ENCODE results near the gene PRAF2. TPM values are rescaled to one million over a fixed set of nuclear protein-coding genes. Genes with fewer than 3 reads are reported as not detected.
A peak's percentile ranks its signal among the peaks of the same experiment; 100 is the strongest.

The PRAF2 gene
- total RNA-seq, 1 donor from 2014 or later: 17.3 TPM

DNA sequence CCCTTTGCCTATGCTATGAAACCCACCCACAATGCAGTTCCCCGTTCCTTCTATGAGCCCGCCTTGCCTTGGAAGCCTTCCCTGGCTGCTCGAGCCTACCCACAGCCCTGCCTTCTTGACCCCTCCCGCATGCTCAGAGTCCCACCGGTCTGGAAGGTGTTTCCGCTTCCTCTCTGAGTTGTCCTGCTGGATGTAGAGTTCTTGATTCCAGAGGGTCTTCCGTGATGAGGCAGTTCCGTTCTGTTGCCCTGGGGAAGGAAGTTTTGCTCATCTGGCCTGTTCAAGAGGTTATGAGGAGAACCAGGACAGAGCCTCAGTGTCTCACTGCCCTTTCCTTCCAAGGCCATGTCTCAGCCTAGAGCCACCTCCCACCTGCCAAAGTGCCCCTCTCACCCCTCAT, 42.3 kb upstream of the PRAF2 start:
- H3K36me3 ChIP-seq: peaks cover 42% of the 10 kb centered on the region
- TF ChIP-seq, protein P1, sequence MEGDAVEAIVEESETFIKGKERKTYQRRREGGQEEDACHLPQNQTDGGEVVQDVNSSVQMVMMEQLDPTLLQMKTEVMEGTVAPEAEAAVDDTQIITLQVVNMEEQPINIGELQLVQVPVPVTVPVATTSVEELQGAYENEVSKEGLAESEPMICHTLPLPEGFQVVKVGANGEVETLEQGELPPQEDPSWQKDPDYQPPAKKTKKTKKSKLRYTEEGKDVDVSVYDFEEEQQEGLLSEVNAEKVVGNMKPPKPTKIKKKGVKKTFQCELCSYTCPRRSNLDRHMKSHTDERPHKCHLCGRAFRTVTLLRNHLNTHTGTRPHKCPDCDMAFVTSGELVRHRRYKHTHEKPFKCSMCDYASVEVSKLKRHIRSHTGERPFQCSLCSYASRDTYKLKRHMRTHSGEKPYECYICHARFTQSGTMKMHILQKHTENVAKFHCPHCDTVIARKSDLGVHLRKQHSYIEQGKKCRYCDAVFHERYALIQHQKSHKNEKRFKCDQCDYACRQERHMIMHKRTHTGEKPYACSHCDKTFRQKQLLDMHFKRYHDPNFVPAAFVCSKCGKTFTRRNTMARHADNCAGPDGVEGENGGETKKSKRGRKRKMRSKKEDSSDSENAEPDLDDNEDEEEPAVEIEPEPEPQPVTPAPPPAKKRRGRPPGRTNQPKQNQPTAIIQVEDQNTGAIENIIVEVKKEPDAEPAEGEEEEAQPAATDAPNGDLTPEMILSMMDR (IDR thresholded peaks at IDR 0.05): no peak
- no peak for ATAC-seq

GRCh38 chrX:49111791-49112190, 38.0 kb upstream of the PRAF2 start:
- H3K9me3 ChIP-seq: no peaks in the 10 kb centered on the region
- H3K27me3 ChIP-seq: no peaks in the 10 kb centered on the region
- no peaks in the 10 kb centered on the region for H3K4me1 ChIP-seq
- DNase-seq: no peak
- intact Hi-C loops (cut with DNase I): no loop called here
- H3K36me3 ChIP-seq: peaks cover 19% of the 10 kb centered on the region
- TF ChIP-seq, protein P1 (IDR thresholded peaks at IDR 0.05): no peak
- no peak overlapping the region for H3K4me3 ChIP-seq
- no peak for ATAC-seq
- H3K27ac ChIP-seq: no peak overlapping the region

More for the DNA sequence above, 42.3 kb upstream of the PRAF2 start:
- DNase-seq: no peak
- Histone ChIP-seq H3K27ac (no peak overlapping the region), H3K4me1 (no peaks in the 10 kb centered on the region), H3K9me3 (no peaks in the 10 kb centered on the region), H3K4me3 (no peak overlapping the region), H3K27me3 (no peaks in the 10 kb centered on the region)
- intact Hi-C loops (cut with DNase I): no loop called here

DNA sequence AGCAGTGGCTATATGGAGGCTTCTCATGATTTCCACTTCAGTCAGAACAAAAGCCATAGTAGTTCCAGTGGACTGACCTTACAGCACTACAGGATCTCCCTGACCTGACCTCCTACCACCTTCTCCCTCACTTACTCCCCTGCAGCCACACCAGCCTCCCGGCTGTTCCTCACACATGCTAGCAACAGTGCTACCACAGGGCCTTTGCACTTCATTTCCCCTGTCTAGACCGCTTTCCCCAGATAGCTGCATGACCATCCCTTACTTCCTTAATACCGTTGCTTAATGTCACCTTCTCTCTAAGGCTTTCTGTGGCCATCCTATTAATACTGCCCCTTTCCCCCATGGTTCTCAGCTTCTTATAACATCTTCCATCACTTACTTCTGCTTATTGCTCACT, 36.6 kb upstream of the PRAF2 start:
- Histone ChIP-seq H3K36me3 (peaks cover 15% of the 10 kb centered on the region), H3K27me3 (no peaks in the 10 kb centered on the region), H3K4me3 (no peak overlapping the region), H3K9me3 (no peaks in the 10 kb centered on the region), H3K27ac (no peak overlapping the region), H3K4me1 (no peaks in the 10 kb centered on the region)
- intact Hi-C loops (cut with DNase I): no loop called here
- TF ChIP-seq, protein P1 (IDR thresholded peaks at IDR 0.05): no peak
- ATAC-seq (no peak), DNase-seq (no peak)

- ATAC-seq: no peak
- no peak for DNase-seq
- TF ChIP-seq, protein P1 (IDR thresholded peaks at IDR 0.05): no peak
Measured at GRCh38 chrX:49108641-49109040, 34.8 kb upstream of the PRAF2 start.

DNA sequence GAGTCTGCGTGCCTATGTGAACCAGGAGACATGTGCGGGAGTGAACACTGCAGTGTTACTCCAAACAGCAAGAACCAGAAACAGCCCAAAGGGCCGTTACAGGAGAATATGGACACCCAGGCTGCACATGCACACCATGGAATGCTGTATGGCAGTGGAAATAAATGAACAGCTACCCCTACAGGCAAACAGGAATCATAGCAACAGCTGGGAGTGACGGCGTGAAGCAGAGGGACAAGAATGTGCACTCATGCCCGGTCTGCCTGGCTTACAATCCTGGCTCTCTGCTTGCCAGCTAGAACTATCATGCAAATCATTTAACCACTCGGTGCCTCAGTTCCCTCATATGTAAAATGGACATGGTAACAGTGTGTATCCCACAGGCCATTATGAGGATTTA, 33.1 kb upstream of the PRAF2 start:
- H3K27me3 ChIP-seq: no peaks in the 10 kb centered on the region
- TF ChIP-seq, protein P1 (IDR thresholded peaks at IDR 0.05): peak; percentile 40
- no peak overlapping the region for H3K27ac ChIP-seq
- no peaks in the 10 kb centered on the region for H3K9me3 ChIP-seq
- no peaks in the 10 kb centered on the region for H3K36me3 ChIP-seq
- no peak overlapping the region for H3K4me3 ChIP-seq
- no peak for DNase-seq
- intact Hi-C loops (cut with DNase I): no loop called here
- H3K4me1 ChIP-seq: no peaks in the 10 kb centered on the region
- ATAC-seq: peak; percentile 88

More at GRCh38 chrX:49108641-49109040, 34.8 kb upstream of the PRAF2 start:
- H3K4me3 ChIP-seq: no peak overlapping the region
- no peak overlapping the region for H3K27ac ChIP-seq
- intact Hi-C loops (cut with DNase I): no loop called here
- no peaks in the 10 kb centered on the region for H3K27me3 ChIP-seq
- H3K9me3 ChIP-seq: no peaks in the 10 kb centered on the region
- H3K36me3 ChIP-seq: peaks cover 12% of the 10 kb centered on the region
- no peaks in the 10 kb centered on the region for H3K4me1 ChIP-seq

GRCh38 chrX:49106296-49106695, 32.5 kb upstream of the PRAF2 start:
- TF ChIP-seq, protein P1 (IDR thresholded peaks at IDR 0.05): no peak
- no peaks in the 10 kb centered on the region for H3K27me3 ChIP-seq
- no peaks in the 10 kb centered on the region for H3K4me1 ChIP-seq
- intact Hi-C loops (cut with DNase I): no loop called here
- H3K36me3 ChIP-seq: no peaks in the 10 kb centered on the region
- ATAC-seq: no peak
- no peak overlapping the region for H3K4me3 ChIP-seq
- H3K27ac ChIP-seq: no peak overlapping the region
- no peak for DNase-seq
- no peaks in the 10 kb centered on the region for H3K9me3 ChIP-seq

Measured in upper lobe of right lung (tissue), 1 donor.